Stimulated activated CD8-positive, alpha-beta memory T cell treated with anti-CD3 and anti-CD28 coated beads, Interleukin-15, amount 100 ng/mL, for 24 hours (primary cell): ENCODE data around the gene FCHSD1.

Experiments used
- DNase-seq: peaks from one replicate; pipeline ENCODE4 v3.0.0-alpha.2; 2020; ENCODE audit warnings: low read depth

The FCHSD1 gene

DNA sequence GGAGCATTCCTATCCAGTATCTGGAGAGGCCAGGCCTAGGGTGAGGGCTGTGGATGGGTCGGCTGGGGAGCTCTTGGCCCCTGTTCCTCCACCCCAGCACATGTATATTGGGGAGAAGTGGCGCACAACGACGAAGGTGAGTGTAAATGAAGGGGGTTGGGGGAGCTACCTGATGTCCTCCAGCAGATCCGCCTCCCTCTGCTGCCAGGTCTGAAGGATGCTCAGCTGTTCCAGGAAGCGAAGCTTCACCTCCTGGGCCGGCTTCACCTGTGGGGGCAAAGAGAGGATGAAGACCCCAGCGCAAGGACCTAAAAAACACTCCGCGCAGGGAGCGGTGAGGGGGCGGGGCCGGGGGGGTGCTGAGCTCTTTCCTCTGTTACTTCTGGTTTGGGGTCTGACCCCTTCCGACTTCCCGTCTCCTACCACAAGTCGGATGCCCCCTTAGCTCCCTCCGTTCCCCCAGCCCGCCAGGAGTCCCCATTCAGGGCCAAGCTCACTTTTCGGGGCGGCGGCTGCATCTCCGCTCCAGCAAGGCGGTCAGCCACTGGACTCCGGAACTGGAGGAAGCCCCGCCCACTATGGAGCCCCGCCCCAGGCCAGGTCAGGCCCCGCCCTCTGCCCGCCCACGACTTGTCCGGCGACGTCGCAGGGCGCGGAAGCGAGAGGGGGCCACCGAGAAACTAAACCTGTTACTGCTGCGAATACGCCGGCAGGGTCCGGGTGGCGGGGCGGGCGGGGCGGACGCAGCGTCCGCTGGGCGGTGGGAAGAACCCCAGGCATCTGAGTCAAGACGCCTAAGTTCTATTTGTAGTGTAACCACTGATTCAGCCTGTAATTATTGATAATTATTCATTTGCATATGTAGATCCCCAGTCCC is at the start of gene FCHSD1:
Gene FCHSD1 (minus strand): TSS at position 568 of the 877 bp plus-strand sequence. CDS start 50 bp downstream, at position 518.
- DNase-seq, result peak; percentile 79

- no peak for DNase-seq
Measured at GRCh38 chr5:141697586-141697985, 46.4 kb upstream of the FCHSD1 start.

DNA sequence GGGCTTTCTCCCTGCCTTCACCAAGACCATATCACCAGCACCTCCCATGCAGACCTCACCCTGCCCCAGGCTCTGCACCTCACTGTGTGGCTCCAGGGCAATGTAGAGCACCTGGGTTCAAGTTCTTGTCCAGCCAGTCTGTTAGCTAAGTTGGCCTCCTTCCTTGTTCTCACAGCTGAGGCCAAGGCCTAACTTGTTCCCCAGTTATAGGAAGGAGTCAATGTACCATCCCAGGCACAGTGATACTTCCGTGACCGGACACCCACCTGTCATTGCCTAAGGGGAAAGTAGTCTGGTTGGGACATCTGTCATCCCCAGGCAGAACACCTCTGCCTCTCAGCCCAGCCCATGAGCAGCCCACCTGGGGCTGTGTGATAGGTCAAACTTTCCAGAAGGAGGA is 45.2 kb upstream of the FCHSD1 start:
- no peak for DNase-seq

- DNase-seq, result no peak
Measured at GRCh38 chr5:141695627-141696215, 44.5 kb upstream of the FCHSD1 start.

DNA sequence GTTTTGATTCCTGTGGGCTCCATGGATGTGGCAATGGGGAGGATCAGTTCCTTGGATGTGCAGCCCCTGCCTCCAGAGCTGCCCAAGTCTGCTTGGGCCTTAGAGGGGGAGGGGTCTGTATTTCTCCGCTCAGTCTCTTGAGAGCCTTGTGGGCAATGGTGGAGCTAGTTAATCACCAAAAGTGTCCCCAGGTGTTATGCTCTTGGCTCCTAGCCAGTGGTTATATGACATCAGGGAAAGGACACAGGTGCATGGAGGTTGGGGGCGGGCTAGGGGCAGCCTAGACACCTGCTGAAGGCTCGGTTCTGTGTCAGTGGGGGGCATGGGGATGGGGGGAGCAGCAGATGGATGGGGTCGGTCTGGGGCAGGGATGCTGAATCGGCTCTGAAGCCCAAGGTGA is 43.3 kb upstream of the FCHSD1 start:
- DNase-seq, result no peak

DNA sequence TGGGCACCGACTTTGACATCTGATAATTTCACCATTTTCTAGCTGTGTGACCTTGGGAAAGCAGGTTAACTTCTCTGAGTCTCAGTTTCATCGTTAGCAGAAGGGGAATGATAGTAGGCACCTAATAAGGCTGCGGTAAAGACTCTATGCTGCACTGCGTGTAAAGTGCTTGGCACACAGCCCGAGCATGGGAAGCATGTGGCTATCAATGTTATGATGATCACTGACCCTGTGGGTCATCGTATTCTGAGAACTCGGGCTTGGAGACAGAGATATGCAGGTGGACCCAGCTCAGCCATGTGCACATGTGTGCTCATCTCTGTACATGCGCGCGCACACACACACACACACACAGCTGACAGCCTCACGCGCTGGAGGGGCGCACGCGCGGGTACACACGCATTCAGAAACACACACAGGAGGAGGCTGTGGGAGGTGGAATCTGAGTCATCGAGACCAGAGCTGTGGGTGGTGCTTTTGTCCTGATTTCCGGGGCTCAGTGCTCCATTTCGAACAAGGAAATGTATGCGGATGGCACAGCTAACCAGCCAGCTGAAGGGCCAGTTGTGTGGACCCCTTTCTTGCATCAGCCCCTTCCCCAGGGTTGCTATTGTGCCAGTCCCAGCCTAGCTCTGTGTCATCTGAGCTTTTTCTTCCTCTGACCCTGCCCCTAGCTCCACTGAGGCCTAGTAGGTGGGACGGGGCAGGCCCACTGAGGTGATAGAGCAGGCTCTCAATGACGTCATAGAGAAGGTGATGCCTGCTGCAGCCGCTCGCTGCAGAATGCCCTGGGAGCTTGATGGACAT is 41.9 kb upstream of the FCHSD1 start:
- DNase-seq, result no peak

DNA sequence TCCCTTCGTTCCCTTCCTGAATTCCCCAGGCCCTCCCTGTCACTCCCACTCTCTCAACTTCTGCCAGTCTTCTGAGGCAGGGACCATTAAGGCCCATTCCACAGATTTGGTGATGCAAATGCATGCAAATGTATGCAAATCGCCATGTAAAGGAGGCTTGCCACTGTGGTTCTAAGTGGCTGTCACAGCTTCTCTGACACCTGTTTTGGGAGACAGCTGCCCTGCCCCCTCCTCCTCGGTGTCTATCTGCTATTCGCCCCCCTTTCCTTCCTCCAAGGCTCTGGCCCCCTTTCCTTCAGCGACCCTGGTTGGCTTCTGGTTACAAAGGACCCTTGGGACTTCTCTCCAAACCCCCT is 41.3 kb upstream of the FCHSD1 start:
- no peak for DNase-seq

GRCh38 chr5:141691867-141692532 is 40.8 kb upstream of the FCHSD1 start:
- DNase-seq, result peak; percentile 91

GRCh38 chr5:141691286-141691866 is 40.2 kb upstream of the FCHSD1 start:
- DNase-seq, result no peak

- no peak for DNase-seq
Measured at GRCh38 chr5:141686648-141687416, 35.6 kb upstream of the FCHSD1 start.

DNA sequence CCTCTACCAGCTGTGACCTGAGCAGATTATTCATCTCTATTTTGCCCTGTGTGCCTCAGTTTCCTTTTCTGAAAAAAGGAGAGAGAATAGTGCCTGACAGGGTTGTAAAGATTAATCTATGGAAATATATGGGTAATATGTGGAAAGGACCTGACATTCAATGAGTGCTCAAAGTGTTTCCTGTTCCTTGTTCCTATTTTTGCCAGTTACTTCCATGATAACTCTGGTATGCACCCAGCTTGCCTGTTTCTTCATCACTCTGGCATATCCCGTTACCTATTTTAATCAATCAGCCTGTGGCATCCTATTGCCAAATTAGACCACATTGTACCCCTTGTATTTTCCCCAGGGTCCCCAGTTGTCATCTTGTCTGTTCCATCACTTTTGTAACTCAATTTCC is 34.4 kb upstream of the FCHSD1 start:
- DNase-seq, result no peak

- DNase-seq, result no peak
Measured at GRCh38 chr5:141683596-141684141, 32.5 kb upstream of the FCHSD1 start.

- no peak for DNase-seq
Measured at GRCh38 chr5:141681695-141682641, 30.8 kb upstream of the FCHSD1 start, which contains the start of gene ARAP3. TSS of gene ARAP3 (minus strand) at chr5:141682230. CDS start at chr5:141680486, 1,744 bp downstream.

GRCh38 chr5:141681295-141681694 is 30.1 kb upstream of the FCHSD1 start:
- DNase-seq, result no peak

GRCh38 chr5:141680751-141681201 is 29.6 kb upstream of the FCHSD1 start:
- DNase-seq, result no peak

- DNase-seq, result no peak
Measured at GRCh38 chr5:141680178-141680577, 29.0 kb upstream of the FCHSD1 start.

GRCh38 chr5:141677415-141677814 is 26.2 kb upstream of the FCHSD1 start:
- no peak for DNase-seq

- DNase-seq, result no peak
Measured at GRCh38 chr5:141675672-141676071, 24.5 kb upstream of the FCHSD1 start.

GRCh38 chr5:141674747-141675146 is 23.5 kb upstream of the FCHSD1 start:
- DNase-seq, result no peak
